H9 (cell line): Measurements from ENCODE around the gene AGBL4. TPM values are rescaled to one million over a fixed set of nuclear protein-coding genes. Genes with fewer than 3 reads are reported as not detected.

Experiments
- DNase-seq: peaks from one replicate; pipeline ENCODE4 v3.0.0-alpha.2; 2017
- H2AFZ ChIP-seq: one replicate; pipeline ENCODE4 v1.6.1; 2013; ENCODE audit warnings: mild to moderate bottlenecking, low read length, control low read depth, moderate library complexity
- H2AK5ac ChIP-seq: 2 replicates; pipeline ENCODE4 v1.6.1; 2013; ENCODE audit warnings: low read length, control low read depth, mixed read lengths; ENCODE audit not compliant: insufficient read length
- H2BK120ac ChIP-seq: one replicate; pipeline ENCODE4 v1.6.1; 2013; ENCODE audit warnings: low read depth, mild to moderate bottlenecking, low read length, control low read depth, inconsistent platforms; ENCODE audit not compliant: poor library complexity, severe bottlenecking
- H2BK12ac ChIP-seq: 2 replicates; pipeline ENCODE4 v1.6.1; 2013; ENCODE audit warnings: low read length, control low read depth, mixed read lengths, low read depth; ENCODE audit not compliant: insufficient read length
- H2BK15ac ChIP-seq: 2 replicates; pipeline ENCODE4 v1.6.1; 2013; ENCODE audit warnings: low read depth, low read length, control low read depth
- H2BK20ac ChIP-seq: one replicate; pipeline ENCODE4 v1.6.1; 2013; ENCODE audit warnings: low read depth, mild to moderate bottlenecking, low read length, control low read depth, inconsistent platforms; ENCODE audit not compliant: poor library complexity, severe bottlenecking
- H2BK5ac ChIP-seq: 2 replicates; pipeline ENCODE4 v1.6.1; 2013; ENCODE audit warnings: low read length, control low read depth, mixed read lengths; ENCODE audit not compliant: insufficient read length
- H3K14ac ChIP-seq: 2 replicates; pipeline ENCODE4 v1.6.1; 2013; ENCODE audit warnings: low read length, control low read depth; ENCODE audit not compliant: insufficient read depth
- H3K18ac ChIP-seq: 2 replicates; pipeline ENCODE4 v1.6.1; 2013; ENCODE audit warnings: low read depth, mild to moderate bottlenecking, mixed read lengths, low read length, control low read depth; ENCODE audit not compliant: insufficient read length
- H3K23ac ChIP-seq: 2 replicates; pipeline ENCODE4 v1.6.1; 2013; ENCODE audit warnings: low read length, control low read depth, mixed read lengths, low read depth; ENCODE audit not compliant: insufficient read length
- H3K23me2 ChIP-seq: 2 replicates; pipeline ENCODE4 v1.6.1; 2013; ENCODE audit warnings: low read depth, mild to moderate bottlenecking, mixed read lengths, low read length, control low read depth; ENCODE audit not compliant: insufficient read length, poor library complexity, severe bottlenecking
- H3K27ac ChIP-seq: 2 replicates; pipeline ENCODE4 v1.5.1; 2013; ENCODE audit warnings: low read length, control low read depth, mixed read lengths, low read depth; ENCODE audit not compliant: insufficient read length
- H3K27me3 ChIP-seq: 2 replicates; pipeline ENCODE4 v1.6.1; 2013; ENCODE audit warnings: low read length, control low read depth, inconsistent platforms; ENCODE audit not compliant: insufficient read depth
- H3K4ac ChIP-seq: 2 replicates; pipeline ENCODE4 v1.6.1; 2013; ENCODE audit warnings: low read depth, mild to moderate bottlenecking, control low read depth, inconsistent platforms, low read length, moderate library complexity
- H3K4me1 ChIP-seq: 2 replicates; pipeline ENCODE4 v1.6.1; 2013; ENCODE audit warnings: low read length, control low read depth, inconsistent platforms; ENCODE audit not compliant: insufficient read depth
- H3K4me2 ChIP-seq: 2 replicates; pipeline ENCODE4 v1.6.1; 2013; ENCODE audit warnings: low read length, control low read depth, mixed read lengths; ENCODE audit not compliant: insufficient read length, insufficient read depth
- H3K56ac ChIP-seq: 2 replicates; pipeline ENCODE4 v1.6.1; 2013; ENCODE audit warnings: low read depth, mild to moderate bottlenecking, mixed read lengths, low read length, control low read depth; ENCODE audit not compliant: insufficient read length
- H3K79me1 ChIP-seq: 2 replicates; pipeline ENCODE4 v1.6.1; 2013; ENCODE audit warnings: low read depth, mild to moderate bottlenecking, moderate library complexity, low read length, control low read depth, inconsistent platforms; ENCODE audit not compliant: insufficient read depth, poor library complexity, severe bottlenecking
- H3K79me2 ChIP-seq: 2 replicates; pipeline ENCODE4 v1.6.1; 2013; ENCODE audit warnings: low read length, control low read depth, inconsistent platforms; ENCODE audit not compliant: insufficient read depth
- H3K9ac ChIP-seq: 2 replicates; pipeline ENCODE4 v1.6.1; 2013; ENCODE audit warnings: low read length, control low read depth, mixed read lengths; ENCODE audit not compliant: insufficient read length; ENCODE audit errors: extremely low read depth
- H3K9me3 ChIP-seq: one replicate; pipeline ENCODE4 v1.6.1; 2013; ENCODE audit warnings: low read depth, low read length, inconsistent platforms; ENCODE audit not compliant: control insufficient read depth
- H3T11ph ChIP-seq: one replicate; pipeline ENCODE4 v1.6.1; 2013; ENCODE audit warnings: mild to moderate bottlenecking, low read length, control low read depth, inconsistent platforms
- H4K20me1 ChIP-seq: one replicate; pipeline ENCODE4 v1.6.1; 2013; ENCODE audit not compliant: control insufficient read depth, insufficient read length, insufficient read depth
- H4K5ac ChIP-seq: 2 replicates; pipeline ENCODE4 v1.6.1; 2013; ENCODE audit warnings: low read depth, mild to moderate bottlenecking, mixed read lengths, low read length, control low read depth; ENCODE audit not compliant: insufficient read length
- H4K8ac ChIP-seq: replicated peaks from 2 replicates; pipeline ENCODE4 v1.6.1; 2013; ENCODE audit warnings: low read length, control low read depth, mixed read lengths, low read depth; ENCODE audit not compliant: insufficient read length
- H4K91ac ChIP-seq: 2 replicates; pipeline ENCODE4 v1.6.1; 2013; ENCODE audit warnings: low read depth, mild to moderate bottlenecking, moderate library complexity, mixed read lengths, low read length, control low read depth; ENCODE audit not compliant: insufficient read length
- H3K27ac Mint-ChIP-seq, 3 experiments: 2 replicates in 2 of 3; 3 replicates in 1 of 3; pipeline ENCODE4 v1.8.0; 2020 to 2021; ENCODE audit warnings: mixed read lengths in 3 of 3, mild to moderate bottlenecking in 1 of 3, moderate library complexity in 1 of 3
- H3K27me3 Mint-ChIP-seq: 2 replicates; pipeline ENCODE4 v1.8.0; 2021; ENCODE audit warnings: low read depth, mild to moderate bottlenecking, moderate library complexity, mixed read lengths
- H3K36me3 Mint-ChIP-seq, 3 experiments: 2 replicates in 2 of 3; 3 replicates in 1 of 3; pipeline ENCODE4 v1.8.0; 2020 to 2021; ENCODE audit warnings: low read depth in 3 of 3, mixed read lengths in 3 of 3; ENCODE audit not compliant: insufficient read depth in 1 of 3
- H3K4me1 Mint-ChIP-seq, 2 experiments: 2 replicates each; pipeline ENCODE4 v1.8.0; 2020; ENCODE audit warnings: mixed read lengths in 2 of 2
- H3K4me3 Mint-ChIP-seq, 2 experiments: 2 replicates in 1 of 2; 3 replicates in 1 of 2; pipeline ENCODE4 v1.8.0; 2020 to 2021; ENCODE audit warnings: mild to moderate bottlenecking in 2 of 2, mixed read lengths in 2 of 2, moderate library complexity in 1 of 2
- H3K9me3 Mint-ChIP-seq, 2 experiments: 2 replicates in 1 of 2; 3 replicates in 1 of 2; pipeline ENCODE4 v1.8.0; 2020; ENCODE audit warnings: mild to moderate bottlenecking in 2 of 2, mixed read lengths in 2 of 2, moderate library complexity in 1 of 2
- total RNA-seq: library from RNA; stranded (reverse); gene quantifications from 2 replicates; pipeline ENCODE4 v1.2.1, GENCODE V29; 2021
- TF ChIP-seq, protein P1 (sequence below): fragments of 200-600 bp; sonication (generic); conservative IDR thresholded peaks from 3 replicates; pipeline ENCODE4 v1.8.0; 2021; ENCODE audit warnings: antibody characterized with exemption, mild to moderate bottlenecking

Gene AGBL4
- total RNA-seq, 1 experiment from 2014 or later: not detected

DNA sequence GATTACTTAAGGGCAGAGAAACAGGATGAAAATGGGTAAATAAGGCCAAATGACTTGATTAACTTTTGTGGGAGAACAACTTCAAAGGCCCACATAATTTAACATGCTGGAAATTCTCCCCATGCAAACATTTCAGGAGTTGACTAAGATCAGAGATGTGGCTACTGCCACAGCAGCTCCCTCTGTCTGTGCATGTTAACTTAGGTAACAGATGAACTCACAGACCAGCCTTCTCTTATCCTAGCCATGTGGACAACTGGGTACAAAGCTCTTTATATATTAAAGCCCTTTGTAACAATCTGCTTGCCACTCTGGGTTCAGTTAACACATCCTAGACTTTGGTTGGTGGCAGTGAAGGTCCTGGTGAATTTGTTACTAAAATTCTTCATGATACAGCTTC lies 1280.3 kb downstream of the AGBL4 start:
- no peaks in the 10 kb centered on the region for H3K27me3 ChIP-seq
- peaks cover 11 to 15% of the 10 kb centered on the region in 2 experiments for H3K4me1 Mint-ChIP-seq
- no peak overlapping the region for H2AFZ ChIP-seq
- H3K79me2 ChIP-seq: no peaks in the 10 kb centered on the region
- H3K23me2 ChIP-seq: no peaks in the 10 kb centered on the region
- no peak overlapping the region for H4K91ac ChIP-seq
- H3K18ac ChIP-seq: no peak overlapping the region
- no peaks in the 10 kb centered on the region for H3K9me3 Mint-ChIP-seq
- H3K56ac ChIP-seq: no peak overlapping the region
- no peak for DNase-seq
- H3K9me3 ChIP-seq: no peaks in the 10 kb centered on the region
- H3K27ac ChIP-seq: no peak overlapping the region
- no peak overlapping the region for H3K4me2 ChIP-seq
- peaks cover 0 to 14% (median 13%) of the 10 kb centered on the region in 3 experiments; a peak in 4 of 7 replicates for H3K36me3 Mint-ChIP-seq
- H3K79me1 ChIP-seq: no peaks in the 10 kb centered on the region
- H2BK20ac ChIP-seq: no peak overlapping the region
- no peak overlapping the region for H3K4ac ChIP-seq
- H3K9ac ChIP-seq: no peak overlapping the region
- no peak overlapping the region for H2BK15ac ChIP-seq
- no peaks in the 10 kb centered on the region for H3K4me1 ChIP-seq
- no peak overlapping the region for H3K23ac ChIP-seq
- H2BK5ac ChIP-seq: no peak overlapping the region
- H4K8ac ChIP-seq: no peak overlapping the region
- H4K5ac ChIP-seq: no peak overlapping the region
- no peak overlapping the region for H2BK120ac ChIP-seq
- H4K20me1 ChIP-seq: no peaks in the 10 kb centered on the region
- no peak overlapping the region for H3K14ac ChIP-seq
- TF ChIP-seq, protein P1, sequence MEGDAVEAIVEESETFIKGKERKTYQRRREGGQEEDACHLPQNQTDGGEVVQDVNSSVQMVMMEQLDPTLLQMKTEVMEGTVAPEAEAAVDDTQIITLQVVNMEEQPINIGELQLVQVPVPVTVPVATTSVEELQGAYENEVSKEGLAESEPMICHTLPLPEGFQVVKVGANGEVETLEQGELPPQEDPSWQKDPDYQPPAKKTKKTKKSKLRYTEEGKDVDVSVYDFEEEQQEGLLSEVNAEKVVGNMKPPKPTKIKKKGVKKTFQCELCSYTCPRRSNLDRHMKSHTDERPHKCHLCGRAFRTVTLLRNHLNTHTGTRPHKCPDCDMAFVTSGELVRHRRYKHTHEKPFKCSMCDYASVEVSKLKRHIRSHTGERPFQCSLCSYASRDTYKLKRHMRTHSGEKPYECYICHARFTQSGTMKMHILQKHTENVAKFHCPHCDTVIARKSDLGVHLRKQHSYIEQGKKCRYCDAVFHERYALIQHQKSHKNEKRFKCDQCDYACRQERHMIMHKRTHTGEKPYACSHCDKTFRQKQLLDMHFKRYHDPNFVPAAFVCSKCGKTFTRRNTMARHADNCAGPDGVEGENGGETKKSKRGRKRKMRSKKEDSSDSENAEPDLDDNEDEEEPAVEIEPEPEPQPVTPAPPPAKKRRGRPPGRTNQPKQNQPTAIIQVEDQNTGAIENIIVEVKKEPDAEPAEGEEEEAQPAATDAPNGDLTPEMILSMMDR: no peak
- no peak overlapping the region for H3T11ph ChIP-seq
- no peak overlapping the region for H3K4me3 Mint-ChIP-seq
- H3K27ac Mint-ChIP-seq: no peak overlapping the region
- H2AK5ac ChIP-seq: no peak overlapping the region
- no peaks in the 10 kb centered on the region for H3K27me3 Mint-ChIP-seq
- no peak overlapping the region for H2BK12ac ChIP-seq
